HG03460 (cell line): ENCODE measurements around the gene STEAP4.
"Not testable (repeated sequence)": the region's sequence is repeated elsewhere in the genome, so short reads cannot be mapped to it uniquely, and the experiment has no call there.

Experiments used
- ATAC-seq: cut with Tn5 transposase; IDR thresholded peaks from one replicate; pipeline ENCODE4 v1.9.1; 2021; ENCODE audit not compliant: unreplicated experiment

The STEAP4 gene

GRCh38 chr7:88274856-88275255 is 31.8 kb downstream of the STEAP4 start:
- not testable (repeated sequence) for ATAC-seq

GRCh38 chr7:88269586-88269985 is 37.1 kb downstream of the STEAP4 start:
- ATAC-seq: no peak

GRCh38 chr7:88268858-88269257 is 37.8 kb downstream of the STEAP4 start:
- ATAC-seq: no peak

- no peak for ATAC-seq
These were observed 38.6 kb downstream of the STEAP4 start for GRCh38 chr7:88268051-88268450.

- ATAC-seq: no peak
These were observed 39.3 kb downstream of the STEAP4 start for GRCh38 chr7:88267421-88267820.

GRCh38 chr7:88264987-88265386 is 41.7 kb downstream of the STEAP4 start:
- not testable (repeated sequence) for ATAC-seq

- no peak for ATAC-seq
These were observed 44.1 kb downstream of the STEAP4 start for GRCh38 chr7:88262562-88262961.

GRCh38 chr7:88260719-88261118 is 46.0 kb downstream of the STEAP4 start:
- ATAC-seq: no peak

- ATAC-seq: no peak
These were observed 46.9 kb downstream of the STEAP4 start for GRCh38 chr7:88259656-88260380.

- not testable (repeated sequence) for ATAC-seq
These were observed 48.4 kb downstream of the STEAP4 start for GRCh38 chr7:88258296-88258695.

GRCh38 chr7:88256906-88257305 is 49.8 kb downstream of the STEAP4 start:
- ATAC-seq: no peak

- ATAC-seq: no peak
These were observed 51.8 kb downstream of the STEAP4 start for GRCh38 chr7:88254721-88255424.

- no peak for ATAC-seq
These were observed 53.1 kb downstream of the STEAP4 start for GRCh38 chr7:88253640-88254039.

- ATAC-seq: no peak
These were observed 62.4 kb downstream of the STEAP4 start for GRCh38 chr7:88244258-88244657.

- peak; percentile 72 for ATAC-seq
These were observed 63.3 kb downstream of the STEAP4 start for GRCh38 chr7:88243345-88243909.

GRCh38 chr7:88239852-88240251 is 66.8 kb downstream of the STEAP4 start:
- ATAC-seq: no peak

- ATAC-seq: no peak
These were observed 72.9 kb downstream of the STEAP4 start for GRCh38 chr7:88233828-88234227.

- ATAC-seq: no peak
These were observed 76.0 kb downstream of the STEAP4 start for GRCh38 chr7:88230646-88231045.

GRCh38 chr7:88229302-88229995 is 77.2 kb downstream of the STEAP4 start:
- no peak for ATAC-seq

GRCh38 chr7:88226886-88227516 is 79.7 kb downstream of the STEAP4 start:
- ATAC-seq: no peak

GRCh38 chr7:88226201-88226600 is 80.5 kb downstream of the STEAP4 start:
- ATAC-seq: no peak
